ENCODE measurements around the gene ATP2A1.

DNA sequence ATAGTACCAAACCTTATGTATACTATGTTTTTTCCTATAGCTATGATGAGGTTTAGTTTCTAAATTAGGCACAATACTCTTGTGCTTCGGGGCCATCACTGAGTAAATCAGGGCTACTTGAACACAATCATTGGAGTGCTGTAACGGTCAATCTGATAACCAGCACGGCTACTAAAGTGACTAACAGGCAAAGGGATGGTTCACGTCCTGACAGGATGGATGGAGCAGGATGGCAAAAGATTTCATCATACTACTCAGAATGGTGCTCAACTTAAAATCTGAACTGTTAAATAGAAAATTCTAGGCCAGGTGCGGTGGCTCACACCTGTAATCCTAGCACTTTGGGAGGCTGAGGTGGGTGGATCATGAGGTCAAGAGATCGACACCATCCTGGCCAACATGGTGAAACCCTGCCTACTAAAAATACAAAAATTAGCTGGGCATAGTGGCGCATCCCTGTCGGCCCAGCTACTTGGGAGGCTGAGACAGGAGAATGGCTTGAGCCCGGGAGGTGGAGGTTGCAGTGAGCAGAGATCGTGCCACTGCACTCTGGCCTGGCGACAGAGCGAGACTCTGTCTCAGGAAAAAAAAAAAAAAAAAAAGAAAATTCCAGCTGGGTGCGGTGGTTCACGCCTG, 39.2 kb upstream of the ATP2A1 start:
- TF ChIP-seq EZH2 (IDR thresholded peaks at IDR 0.05; ENCODE audit: borderline replicate concordance, low read depth, low read length, severe bottlenecking) (no peak), CTCF (IDR thresholded peaks at IDR 0.05; ENCODE audit: borderline replicate concordance, extremely low read depth, low read length, poor library complexity, severe bottlenecking) (no peak)
